ENCODE data around the gene C5orf58.
"Not testable (repeated sequence)": the region's sequence is repeated elsewhere in the genome, so short reads cannot be mapped to it uniquely, and the experiment has no call there.

DNA sequence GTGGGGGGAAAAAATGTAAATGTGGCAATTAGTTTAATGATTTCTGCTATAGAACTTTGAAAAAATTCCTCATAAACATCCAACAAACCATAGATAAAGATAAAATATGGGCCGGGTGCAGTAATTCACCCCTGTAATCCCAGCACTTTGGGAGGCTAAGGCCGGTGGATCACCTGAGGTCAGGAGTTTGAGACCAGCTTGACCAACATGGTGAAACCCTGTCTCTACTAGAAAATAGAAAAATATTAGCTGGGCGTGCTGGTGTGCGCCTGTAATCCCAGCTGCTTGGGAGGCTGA lies 16.1 kb downstream of the C5orf58 start:
- TF ChIP-seq, protein P1, sequence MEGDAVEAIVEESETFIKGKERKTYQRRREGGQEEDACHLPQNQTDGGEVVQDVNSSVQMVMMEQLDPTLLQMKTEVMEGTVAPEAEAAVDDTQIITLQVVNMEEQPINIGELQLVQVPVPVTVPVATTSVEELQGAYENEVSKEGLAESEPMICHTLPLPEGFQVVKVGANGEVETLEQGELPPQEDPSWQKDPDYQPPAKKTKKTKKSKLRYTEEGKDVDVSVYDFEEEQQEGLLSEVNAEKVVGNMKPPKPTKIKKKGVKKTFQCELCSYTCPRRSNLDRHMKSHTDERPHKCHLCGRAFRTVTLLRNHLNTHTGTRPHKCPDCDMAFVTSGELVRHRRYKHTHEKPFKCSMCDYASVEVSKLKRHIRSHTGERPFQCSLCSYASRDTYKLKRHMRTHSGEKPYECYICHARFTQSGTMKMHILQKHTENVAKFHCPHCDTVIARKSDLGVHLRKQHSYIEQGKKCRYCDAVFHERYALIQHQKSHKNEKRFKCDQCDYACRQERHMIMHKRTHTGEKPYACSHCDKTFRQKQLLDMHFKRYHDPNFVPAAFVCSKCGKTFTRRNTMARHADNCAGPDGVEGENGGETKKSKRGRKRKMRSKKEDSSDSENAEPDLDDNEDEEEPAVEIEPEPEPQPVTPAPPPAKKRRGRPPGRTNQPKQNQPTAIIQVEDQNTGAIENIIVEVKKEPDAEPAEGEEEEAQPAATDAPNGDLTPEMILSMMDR (IDR thresholded peaks at IDR 0.05): not testable (repeated sequence)
- not testable (repeated sequence) for TF ChIP-seq EZH2phosphoT487, EZH2 (IDR thresholded peaks at IDR 0.05)

Measured in neural progenitor cell (in vitro differentiated cells).